ENCODE results near the gene TTC17. TPM values are rescaled to one million over a fixed set of nuclear protein-coding genes. Genes with fewer than 3 reads are reported as not detected.

TTC17 gene
- total and polyA plus RNA-seq, 4 donors, result 18.9 to 88.6 (median 43.5) TPM

GRCh38 chr11:43403357-43404231, 44.9 kb downstream of the TTC17 start:
- Histone ChIP-seq H3K36me3 (ENCODE audit: control insufficient read depth in 4 of 4, insufficient read depth in 3 of 4, low read depth in 1 of 4, low read length in 3 of 4) (peaks cover 6 to 36% (median 25%) of the 10 kb centered on the region in 4 donors), H3K27ac (ENCODE audit: low read depth in 1 of 2, low read length in 2 of 2) (peak overlapping the region; percentile 75 to 76), H3K4me1 (ENCODE audit: control insufficient read depth in 4 of 4, insufficient read depth in 4 of 4, low read length in 3 of 4) (peaks cover under 1 to 32% (median 17%) of the 10 kb centered on the region in 4 donors), H3K27me3 (ENCODE audit: control insufficient read depth in 4 of 4, insufficient read depth in 4 of 4, low read length in 3 of 4) (no peaks in the 10 kb centered on the region), H3K4me3 (ENCODE audit: low read depth in 1 of 3, low read length in 3 of 3) (peak overlapping the region; percentile 11 to 61 (median 22)), H3K9ac (ENCODE audit: low read depth in 1 of 2, low read length in 2 of 2) (peak overlapping the region in 1 of 2 donors; percentile 8), H3K9me3 (ENCODE audit: control insufficient read depth in 4 of 4, low read length in 3 of 4) (no peaks in the 10 kb centered on the region)
- TF ChIP-seq NR2F2 (IDR thresholded peaks at IDR 0.05) (no peak), MAX (IDR thresholded peaks at IDR 0.05) (no peak), YY1 (IDR thresholded peaks at IDR 0.05) (peak; percentile 13), HNF4A (conservative IDR thresholded peaks at IDR 0.05) (peak in 1 of 2 donors; percentile 9), EGR1 (IDR thresholded peaks at IDR 0.05; ENCODE audit: low read depth in 2 of 2) (no peak)
- TF ChIP-seq, protein P1, sequence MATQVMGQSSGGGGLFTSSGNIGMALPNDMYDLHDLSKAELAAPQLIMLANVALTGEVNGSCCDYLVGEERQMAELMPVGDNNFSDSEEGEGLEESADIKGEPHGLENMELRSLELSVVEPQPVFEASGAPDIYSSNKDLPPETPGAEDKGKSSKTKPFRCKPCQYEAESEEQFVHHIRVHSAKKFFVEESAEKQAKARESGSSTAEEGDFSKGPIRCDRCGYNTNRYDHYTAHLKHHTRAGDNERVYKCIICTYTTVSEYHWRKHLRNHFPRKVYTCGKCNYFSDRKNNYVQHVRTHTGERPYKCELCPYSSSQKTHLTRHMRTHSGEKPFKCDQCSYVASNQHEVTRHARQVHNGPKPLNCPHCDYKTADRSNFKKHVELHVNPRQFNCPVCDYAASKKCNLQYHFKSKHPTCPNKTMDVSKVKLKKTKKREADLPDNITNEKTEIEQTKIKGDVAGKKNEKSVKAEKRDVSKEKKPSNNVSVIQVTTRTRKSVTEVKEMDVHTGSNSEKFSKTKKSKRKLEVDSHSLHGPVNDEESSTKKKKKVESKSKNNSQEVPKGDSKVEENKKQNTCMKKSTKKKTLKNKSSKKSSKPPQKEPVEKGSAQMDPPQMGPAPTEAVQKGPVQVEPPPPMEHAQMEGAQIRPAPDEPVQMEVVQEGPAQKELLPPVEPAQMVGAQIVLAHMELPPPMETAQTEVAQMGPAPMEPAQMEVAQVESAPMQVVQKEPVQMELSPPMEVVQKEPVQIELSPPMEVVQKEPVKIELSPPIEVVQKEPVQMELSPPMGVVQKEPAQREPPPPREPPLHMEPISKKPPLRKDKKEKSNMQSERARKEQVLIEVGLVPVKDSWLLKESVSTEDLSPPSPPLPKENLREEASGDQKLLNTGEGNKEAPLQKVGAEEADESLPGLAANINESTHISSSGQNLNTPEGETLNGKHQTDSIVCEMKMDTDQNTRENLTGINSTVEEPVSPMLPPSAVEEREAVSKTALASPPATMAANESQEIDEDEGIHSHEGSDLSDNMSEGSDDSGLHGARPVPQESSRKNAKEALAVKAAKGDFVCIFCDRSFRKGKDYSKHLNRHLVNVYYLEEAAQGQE (IDR thresholded peaks at IDR 0.05), result no peak
- WGBS, result 59% methylated on average over 8 of the region's 8 CpGs
- no peak for DNase-seq (ENCODE audit: low spot score)

DNA sequence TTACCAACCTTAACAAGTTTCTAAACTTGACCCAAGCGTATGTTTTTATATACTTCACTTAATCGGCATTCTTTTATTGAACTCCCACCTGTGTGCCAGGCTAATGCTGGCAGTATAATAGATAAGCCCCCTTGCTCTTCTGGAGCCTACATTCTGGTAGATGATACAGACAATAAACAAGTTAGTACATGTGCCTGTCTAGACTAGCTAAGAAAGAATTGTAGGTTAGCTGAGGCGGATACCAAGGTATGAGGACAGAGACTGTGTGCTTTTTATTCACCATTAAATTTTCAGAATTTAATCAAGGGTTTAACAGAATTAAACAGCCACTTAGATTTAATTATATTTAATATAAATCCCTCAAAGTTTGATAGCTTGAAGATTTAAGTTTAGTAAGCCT, 45.7 kb downstream of the TTC17 start:
- DNase-seq (ENCODE audit: low spot score), result no peak
- TF ChIP-seq ATF3 (IDR thresholded peaks at IDR 0.05) (no peak), EGR1 (IDR thresholded peaks at IDR 0.05; ENCODE audit: low read depth in 2 of 2) (no peak)
- TF ChIP-seq, protein P2, sequence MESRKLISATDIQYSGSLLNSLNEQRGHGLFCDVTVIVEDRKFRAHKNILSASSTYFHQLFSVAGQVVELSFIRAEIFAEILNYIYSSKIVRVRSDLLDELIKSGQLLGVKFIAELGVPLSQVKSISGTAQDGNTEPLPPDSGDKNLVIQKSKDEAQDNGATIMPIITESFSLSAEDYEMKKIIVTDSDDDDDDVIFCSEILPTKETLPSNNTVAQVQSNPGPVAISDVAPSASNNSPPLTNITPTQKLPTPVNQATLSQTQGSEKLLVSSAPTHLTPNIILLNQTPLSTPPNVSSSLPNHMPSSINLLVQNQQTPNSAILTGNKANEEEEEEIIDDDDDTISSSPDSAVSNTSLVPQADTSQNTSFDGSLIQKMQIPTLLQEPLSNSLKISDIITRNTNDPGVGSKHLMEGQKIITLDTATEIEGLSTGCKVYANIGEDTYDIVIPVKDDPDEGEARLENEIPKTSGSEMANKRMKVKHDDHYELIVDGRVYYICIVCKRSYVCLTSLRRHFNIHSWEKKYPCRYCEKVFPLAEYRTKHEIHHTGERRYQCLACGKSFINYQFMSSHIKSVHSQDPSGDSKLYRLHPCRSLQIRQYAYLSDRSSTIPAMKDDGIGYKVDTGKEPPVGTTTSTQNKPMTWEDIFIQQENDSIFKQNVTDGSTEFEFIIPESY (IDR thresholded peaks at IDR 0.05), result no peak
- Histone ChIP-seq H3K4me1 (ENCODE audit: control insufficient read depth in 4 of 4, insufficient read depth in 4 of 4, low read length in 3 of 4) (peaks cover 3 to 35% (median 21%) of the 10 kb centered on the region in 4 donors), H3K9ac (ENCODE audit: low read depth in 1 of 2, low read length in 2 of 2) (no peak overlapping the region), H3K9me3 (ENCODE audit: control insufficient read depth in 4 of 4, low read length in 3 of 4) (no peaks in the 10 kb centered on the region), H3K4me3 (ENCODE audit: low read depth in 1 of 3, low read length in 3 of 3) (no peak overlapping the region), H3K36me3 (ENCODE audit: control insufficient read depth in 4 of 4, insufficient read depth in 3 of 4, low read depth in 1 of 4, low read length in 3 of 4) (peaks cover 6 to 36% (median 23%) of the 10 kb centered on the region in 4 donors), H3K27me3 (ENCODE audit: control insufficient read depth in 4 of 4, insufficient read depth in 4 of 4, low read length in 3 of 4) (no peaks in the 10 kb centered on the region), H3K27ac (ENCODE audit: low read depth in 1 of 2, low read length in 2 of 2) (peak overlapping the region; percentile 75 to 76)
- 97% methylated on average over 3 of the region's 3 CpGs for WGBS

Data from liver (tissue), 9 donors.